GM12872 (cell line): ENCODE measurements around the gene GATM.

Experiments used
- TF ChIP-seq, protein P1 (sequence below): IDR thresholded peaks from 3 replicates; pipeline ENCODE4 v1.5.1; 2011; ENCODE audit warnings: low read depth, mild to moderate bottlenecking, low read length, moderate library complexity; ENCODE audit not compliant: insufficient read depth

The GATM gene

DNA sequence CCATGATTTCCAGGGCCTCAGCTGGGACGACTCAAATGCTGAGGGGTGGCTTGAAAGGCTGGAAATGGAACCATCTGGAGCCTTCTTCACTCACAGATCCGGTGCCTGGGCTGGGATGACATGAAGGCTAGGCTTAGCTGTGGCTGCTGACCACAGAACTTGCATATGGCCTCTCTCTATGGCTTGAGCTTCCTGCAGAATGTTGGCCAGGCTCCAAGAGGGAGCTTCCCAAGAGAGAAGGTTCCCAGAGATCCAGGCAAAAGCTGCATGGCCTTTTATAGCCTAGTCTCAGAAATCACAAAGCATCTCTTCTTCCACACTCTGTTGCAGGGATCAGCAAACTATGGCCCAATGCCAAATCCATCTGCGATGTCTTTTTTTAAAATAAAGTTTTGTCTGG is 44.8 kb downstream of the GATM start:
- TF ChIP-seq, protein P1, sequence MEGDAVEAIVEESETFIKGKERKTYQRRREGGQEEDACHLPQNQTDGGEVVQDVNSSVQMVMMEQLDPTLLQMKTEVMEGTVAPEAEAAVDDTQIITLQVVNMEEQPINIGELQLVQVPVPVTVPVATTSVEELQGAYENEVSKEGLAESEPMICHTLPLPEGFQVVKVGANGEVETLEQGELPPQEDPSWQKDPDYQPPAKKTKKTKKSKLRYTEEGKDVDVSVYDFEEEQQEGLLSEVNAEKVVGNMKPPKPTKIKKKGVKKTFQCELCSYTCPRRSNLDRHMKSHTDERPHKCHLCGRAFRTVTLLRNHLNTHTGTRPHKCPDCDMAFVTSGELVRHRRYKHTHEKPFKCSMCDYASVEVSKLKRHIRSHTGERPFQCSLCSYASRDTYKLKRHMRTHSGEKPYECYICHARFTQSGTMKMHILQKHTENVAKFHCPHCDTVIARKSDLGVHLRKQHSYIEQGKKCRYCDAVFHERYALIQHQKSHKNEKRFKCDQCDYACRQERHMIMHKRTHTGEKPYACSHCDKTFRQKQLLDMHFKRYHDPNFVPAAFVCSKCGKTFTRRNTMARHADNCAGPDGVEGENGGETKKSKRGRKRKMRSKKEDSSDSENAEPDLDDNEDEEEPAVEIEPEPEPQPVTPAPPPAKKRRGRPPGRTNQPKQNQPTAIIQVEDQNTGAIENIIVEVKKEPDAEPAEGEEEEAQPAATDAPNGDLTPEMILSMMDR = no peak

DNA sequence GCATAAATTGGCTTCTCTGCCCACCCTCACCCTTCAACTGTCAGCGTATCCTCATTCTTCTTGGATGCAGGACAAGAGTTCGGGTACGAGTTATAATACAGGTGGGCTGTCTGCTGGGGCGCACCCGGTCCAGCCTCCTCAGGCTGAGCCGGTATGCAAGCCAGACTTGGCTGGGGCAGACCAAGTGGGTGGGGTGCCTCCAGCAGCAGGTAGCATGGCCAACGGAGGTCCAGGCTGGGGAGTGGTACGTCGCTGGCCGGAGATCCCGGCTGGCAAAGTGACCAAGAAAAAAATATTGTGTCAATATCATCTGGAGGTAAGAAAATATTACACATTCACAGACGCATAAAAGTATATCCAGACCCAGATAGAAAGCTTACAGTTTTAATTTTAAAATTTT is 45.6 kb downstream of the GATM start:
- TF ChIP-seq, protein P1 = no peak

DNA sequence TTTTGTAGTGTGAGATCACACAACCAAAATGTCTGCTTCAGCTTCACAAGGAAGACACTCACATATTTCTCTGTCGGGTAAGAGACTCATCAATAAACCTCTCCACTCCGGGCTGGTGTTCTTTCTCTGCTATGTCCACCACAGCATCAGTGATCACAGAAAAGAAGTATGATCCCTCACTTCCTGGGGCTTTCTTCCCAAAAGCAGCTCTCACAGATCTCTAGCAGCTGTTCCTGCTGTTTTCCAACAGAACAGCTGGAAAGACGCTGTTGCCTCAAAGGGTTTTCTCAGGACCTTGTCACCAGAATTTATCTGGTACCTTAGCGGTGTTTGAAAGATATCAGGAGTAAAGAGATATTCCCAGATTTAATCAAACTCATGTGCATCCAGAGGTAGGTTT is 46.4 kb downstream of the GATM start:
- TF ChIP-seq, protein P1 = no peak

DNA sequence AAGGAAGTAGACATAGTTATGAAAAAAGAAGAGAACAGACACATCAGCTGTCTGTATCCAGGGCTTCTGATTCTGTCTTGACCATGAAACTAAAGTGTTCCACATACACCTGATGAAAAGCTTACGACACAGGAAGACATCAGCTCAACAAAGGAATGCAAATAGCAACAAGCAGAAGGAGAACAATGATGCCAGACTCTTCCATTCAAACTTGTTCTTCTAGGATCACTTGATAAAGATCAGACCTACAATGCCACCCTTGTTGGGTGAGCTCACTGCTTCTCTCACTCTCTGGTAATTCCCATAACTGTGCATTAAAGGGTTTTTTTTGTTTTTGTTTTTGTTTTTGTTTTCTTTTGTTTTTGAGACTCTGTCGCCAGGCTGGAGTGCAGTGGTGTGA is 49.7 kb downstream of the GATM start:
- TF ChIP-seq, protein P1 = no peak

DNA sequence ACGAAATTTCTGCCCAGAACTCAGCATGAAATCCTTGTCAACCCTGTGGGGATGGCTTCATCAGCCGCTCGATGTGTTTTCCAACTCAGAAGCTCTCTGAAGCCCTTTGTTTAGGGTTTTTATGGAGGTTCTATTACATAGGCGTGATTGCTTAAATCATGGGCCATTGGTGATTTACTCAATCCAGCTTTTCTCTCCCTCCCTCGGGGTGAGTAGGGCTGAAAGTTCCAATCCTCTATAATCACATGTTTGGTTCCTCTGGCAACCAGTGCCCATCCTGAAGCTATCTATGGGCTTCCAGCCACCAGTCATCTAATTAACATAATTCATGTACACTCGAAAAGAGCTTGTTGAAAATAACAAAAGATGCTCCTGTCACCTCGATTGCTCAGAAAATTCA is 51.6 kb downstream of the GATM start:
- TF ChIP-seq, protein P1 = no peak

DNA sequence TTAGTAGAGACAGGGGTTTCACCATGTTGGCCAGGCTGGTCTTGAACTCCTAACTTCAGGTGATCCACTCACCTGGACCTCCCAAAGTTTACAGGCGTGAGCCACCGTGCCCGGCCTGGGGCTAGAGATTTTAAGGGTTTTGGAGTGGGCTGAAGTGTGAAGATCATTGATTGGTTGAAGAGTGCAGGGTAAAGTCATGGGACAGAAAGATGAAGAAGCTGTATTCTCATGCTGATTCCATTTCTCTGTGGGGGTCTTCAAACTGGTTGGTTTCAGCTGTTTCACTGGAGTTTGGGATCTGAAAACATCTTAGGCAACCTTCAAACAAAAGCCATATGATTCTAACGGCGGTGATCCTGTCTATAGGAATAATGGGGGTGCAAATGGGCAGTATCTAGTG is 52.1 kb downstream of the GATM start:
- TF ChIP-seq, protein P1 = no peak

DNA sequence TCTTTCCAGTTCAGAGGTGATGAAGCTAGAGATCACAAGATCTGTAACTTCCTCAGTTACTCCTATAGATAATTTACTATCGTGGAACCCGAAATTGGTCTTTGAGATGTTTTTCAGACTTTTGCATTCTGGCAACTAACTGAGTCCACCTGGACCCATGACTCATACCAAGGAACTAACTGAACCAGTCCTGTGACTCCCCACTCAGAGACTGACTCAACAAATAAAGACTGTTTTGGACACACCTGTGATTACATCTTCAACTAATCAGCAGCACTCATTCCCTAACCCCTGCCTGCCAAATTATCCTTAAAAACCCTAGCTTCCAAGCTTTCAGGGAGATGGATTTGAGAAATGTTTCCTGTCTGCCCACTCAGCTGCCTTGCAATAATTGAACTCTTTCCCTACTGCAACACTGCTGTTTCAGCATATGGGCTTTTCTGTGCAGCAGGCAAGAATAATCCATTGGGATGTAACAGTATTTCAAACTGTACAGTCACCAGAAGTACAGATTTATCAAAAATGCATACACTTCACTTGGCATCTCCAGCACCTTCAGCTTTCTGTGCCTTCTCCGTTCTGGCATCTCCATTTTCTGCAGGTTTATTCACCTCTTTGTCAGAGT is 57.7 kb downstream of the GATM start:
- TF ChIP-seq, protein P1 = no peak
